Measurements from ENCODE around the gene NFIL3.

GRCh38 chr9:91361291-91362050, 62.2 kb downstream of the NFIL3 start, which contains the start of gene AUH:
- TF ChIP-seq, protein P1, sequence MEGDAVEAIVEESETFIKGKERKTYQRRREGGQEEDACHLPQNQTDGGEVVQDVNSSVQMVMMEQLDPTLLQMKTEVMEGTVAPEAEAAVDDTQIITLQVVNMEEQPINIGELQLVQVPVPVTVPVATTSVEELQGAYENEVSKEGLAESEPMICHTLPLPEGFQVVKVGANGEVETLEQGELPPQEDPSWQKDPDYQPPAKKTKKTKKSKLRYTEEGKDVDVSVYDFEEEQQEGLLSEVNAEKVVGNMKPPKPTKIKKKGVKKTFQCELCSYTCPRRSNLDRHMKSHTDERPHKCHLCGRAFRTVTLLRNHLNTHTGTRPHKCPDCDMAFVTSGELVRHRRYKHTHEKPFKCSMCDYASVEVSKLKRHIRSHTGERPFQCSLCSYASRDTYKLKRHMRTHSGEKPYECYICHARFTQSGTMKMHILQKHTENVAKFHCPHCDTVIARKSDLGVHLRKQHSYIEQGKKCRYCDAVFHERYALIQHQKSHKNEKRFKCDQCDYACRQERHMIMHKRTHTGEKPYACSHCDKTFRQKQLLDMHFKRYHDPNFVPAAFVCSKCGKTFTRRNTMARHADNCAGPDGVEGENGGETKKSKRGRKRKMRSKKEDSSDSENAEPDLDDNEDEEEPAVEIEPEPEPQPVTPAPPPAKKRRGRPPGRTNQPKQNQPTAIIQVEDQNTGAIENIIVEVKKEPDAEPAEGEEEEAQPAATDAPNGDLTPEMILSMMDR (conservative IDR thresholded peaks at IDR 0.05; ENCODE audit: low read depth, low read length), result no peak
- TF ChIP-seq MAFK (IDR thresholded peaks at IDR 0.05; ENCODE audit: low read depth, low read length) (no peak), RAD21 (IDR thresholded peaks at IDR 0.05; ENCODE audit: low read length) (no peak), ELK1 (IDR thresholded peaks at IDR 0.05; ENCODE audit: borderline replicate concordance, low read depth, low read length) (no peak), FOS (IDR thresholded peaks at IDR 0.05; ENCODE audit: low read depth, low read length) (no peak), POLR2A (IDR thresholded peaks at IDR 0.05; ENCODE audit: low read depth, low read length) (peak; percentile 75; the same call in 1 of the 2 replicates), CEBPB (IDR thresholded peaks at IDR 0.05; ENCODE audit: low read depth, low read length) (no peak), SMC3 (IDR thresholded peaks at IDR 0.05; ENCODE audit: low read depth, low read length) (no peak), MXI1 (IDR thresholded peaks at IDR 0.05; ENCODE audit: borderline replicate concordance, low read depth, low read length) (peak; percentile 87; the same call in 1 of the 2 replicates), BHLHE40 (IDR thresholded peaks at IDR 0.05; ENCODE audit: low read depth, low read length) (no peak), RFX5 (IDR thresholded peaks at IDR 0.05; ENCODE audit: low read depth, low read length) (no peak)
- TF ChIP-seq, protein P2, sequence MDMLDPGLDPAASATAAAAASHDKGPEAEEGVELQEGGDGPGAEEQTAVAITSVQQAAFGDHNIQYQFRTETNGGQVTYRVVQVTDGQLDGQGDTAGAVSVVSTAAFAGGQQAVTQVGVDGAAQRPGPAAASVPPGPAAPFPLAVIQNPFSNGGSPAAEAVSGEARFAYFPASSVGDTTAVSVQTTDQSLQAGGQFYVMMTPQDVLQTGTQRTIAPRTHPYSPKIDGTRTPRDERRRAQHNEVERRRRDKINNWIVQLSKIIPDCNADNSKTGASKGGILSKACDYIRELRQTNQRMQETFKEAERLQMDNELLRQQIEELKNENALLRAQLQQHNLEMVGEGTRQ (IDR thresholded peaks at IDR 0.05; ENCODE audit: low read depth, low read length), result no peak
